Heart right ventricle (tissue), 16 donors: ENCODE measurements around the gene AKR1D1. TPM values are rescaled to one million over a fixed set of nuclear protein-coding genes. Genes with fewer than 3 reads are reported as not detected.

Experiments
- ATAC-seq, 8 donors: fragments of 200-7000 bp; cut with Tn5 transposase; one replicate each; pipeline ENCODE4 v1.9.1; 2020; ENCODE audit warnings: mild to moderate bottlenecking in 8 of 8, moderate library complexity in 8 of 8, moderate number of reproducible peaks in 1 of 8
- DNase-seq, 2 donors: peaks; one replicate each; pipeline ENCODE4 v3.0.0-alpha.2; 2020
- H3K27ac ChIP-seq, 10 donors: fragments of 200-600 bp; sonication (generic) in 2 of 10; one replicate each; pipeline versions ENCODE4 v1.5.0 to v1.8.0; 2020 to 2022; ENCODE audit warnings: mild to moderate bottlenecking in 3 of 10
- H3K27me3 ChIP-seq, 7 donors: fragments of 200-600 bp; one replicate each; pipeline ENCODE4 v1.8.0; 2021 to 2022; ENCODE audit warnings: mild to moderate bottlenecking in 2 of 7
- H3K36me3 ChIP-seq, 9 donors: fragments of 200-600 bp; sonication (generic) in 1 of 9; one replicate each; pipeline versions ENCODE4 v1.5.0 to v1.8.0; 2020 to 2022; ENCODE audit warnings: mild to moderate bottlenecking in 2 of 9
- H3K4me1 ChIP-seq, 9 donors: fragments of 200-600 bp; sonication (generic) in 1 of 9; one replicate each; pipeline versions ENCODE4 v1.5.0 to v1.8.0; 2020 to 2022; ENCODE audit warnings: mild to moderate bottlenecking in 4 of 9
- H3K4me3 ChIP-seq, 10 donors: fragments of 200-600 bp; sonication (generic) in 2 of 10; one replicate each; pipeline versions ENCODE4 v1.5.0 to v1.8.0; 2020 to 2022; ENCODE audit warnings: mild to moderate bottlenecking in 7 of 10, moderate library complexity in 2 of 10
- H3K9me3 ChIP-seq, 11 donors: fragments of 200-600 bp in 10 of 11; sonication (generic) in 2 of 11; one replicate each; pipeline versions ENCODE4 v1.5.0 to v1.8.0; 2013 to 2022; ENCODE audit warnings: mild to moderate bottlenecking in 2 of 11, control low read depth in 1 of 11, moderate library complexity in 1 of 11
- WGBS, 2 donors: extraction: QIAGEN DNeasy Blood & Tissue Kit; methylation state at CpG; one replicate each; pipeline ENCODE4 v1.1.7; 2013; ENCODE audit warnings: inconsistent platforms in 1 of 2; 5-methylcytosine and 5-hydroxymethylcytosine counted together
- intact Hi-C, 10 donors: fragments of 100-400 bp; cut with DNase I; formaldehyde crosslinking; loops; one replicate each; pipeline versions ENCODE4 v1.11.1 to v1.14.2; 2022
- polyA plus RNA-seq, 2 donors: library from polyadenylated mRNA; stranded (reverse); fragments of 200-250 nt; gene quantifications; one replicate each; pipeline ENCODE4 v1.2.3, GENCODE V29; 2013
- total RNA-seq, 10 donors: library from RNA; stranded (reverse); fragmentation: NEBNext Ultra II Directional in 3 of 10; extraction: Animal tissue kit (Norgen Biotek cat#: 25700) in 3 of 10; gene quantifications; one replicate each; pipeline versions ENCODE4 v1.2.1 to v1.2.4, GENCODE V29; 2021 to 2023
- TF ChIP-seq, protein P1 (sequence below), 9 donors: fragments of 200-600 bp; sonication (generic) in 2 of 9; IDR thresholded peaks; one replicate each; pipeline versions ENCODE4 v1.5.0 to v1.8.0; 2021 to 2022; ENCODE audit warnings: antibody characterized with exemption in 9 of 9, mild to moderate bottlenecking in 5 of 9, moderate library complexity in 1 of 9
- donor health status: Arrhythmogenic right ventricular cardiomyopathy.
- donor health status: ischemic (EF 13 %, LVEDD 7.1; RV severe dilation, severe dysfunction).
- donor health status: healthy with polysubstance abuse.
- donor health status: DM: no; HTN: yes; CAD: no.
- donor health status: DM: no; HTN: no; CAD: no.
- donor health status: ischemic (EF 25% LVEDD 6.9; RV normal size, moderate dysfunction).
- donor health status: ischemic (EF 25% LVEDD 5.7; RV mildly dilated, moderate dysfunction).
- donor health status: healthy.
- donor health status: DM: yes; HTN: yes; CAD: no.
- donor health status: Ischemic cardiomyopathy.
- donor health status: ischemic (EF 35%, LVEDD 5.7; RV mildly dilated, moderate dysfunction).
- donor health status: nonischemic (EF 11% LVEDD 7.7; RV severe dilation, severe dysfunction).
- donor health status: DM: yes; HTN: yes; CAD: no.
- donor health status: PGD.
- donor health status: ischemic (EF 29% LVEDD 5.4; RV normal size, mild dysfunction).
- donor health status: nonischemic (EF 23%, LVEDD 6.1; RV moderate dilation, normal function).

AKR1D1 gene
- total and polyA plus RNA-seq, 12 donors: not detected

- TF ChIP-seq, protein P1, sequence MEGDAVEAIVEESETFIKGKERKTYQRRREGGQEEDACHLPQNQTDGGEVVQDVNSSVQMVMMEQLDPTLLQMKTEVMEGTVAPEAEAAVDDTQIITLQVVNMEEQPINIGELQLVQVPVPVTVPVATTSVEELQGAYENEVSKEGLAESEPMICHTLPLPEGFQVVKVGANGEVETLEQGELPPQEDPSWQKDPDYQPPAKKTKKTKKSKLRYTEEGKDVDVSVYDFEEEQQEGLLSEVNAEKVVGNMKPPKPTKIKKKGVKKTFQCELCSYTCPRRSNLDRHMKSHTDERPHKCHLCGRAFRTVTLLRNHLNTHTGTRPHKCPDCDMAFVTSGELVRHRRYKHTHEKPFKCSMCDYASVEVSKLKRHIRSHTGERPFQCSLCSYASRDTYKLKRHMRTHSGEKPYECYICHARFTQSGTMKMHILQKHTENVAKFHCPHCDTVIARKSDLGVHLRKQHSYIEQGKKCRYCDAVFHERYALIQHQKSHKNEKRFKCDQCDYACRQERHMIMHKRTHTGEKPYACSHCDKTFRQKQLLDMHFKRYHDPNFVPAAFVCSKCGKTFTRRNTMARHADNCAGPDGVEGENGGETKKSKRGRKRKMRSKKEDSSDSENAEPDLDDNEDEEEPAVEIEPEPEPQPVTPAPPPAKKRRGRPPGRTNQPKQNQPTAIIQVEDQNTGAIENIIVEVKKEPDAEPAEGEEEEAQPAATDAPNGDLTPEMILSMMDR (IDR thresholded peaks at IDR 0.05): no peak
- Histone ChIP-seq H3K9me3 (no peaks in the 10 kb centered on the region), H3K27me3 (peaks cover 0 to 10% (median 0%) of the 10 kb centered on the region in 7 donors), H3K4me3 (no peak overlapping the region), H3K36me3 (no peaks in the 10 kb centered on the region), H3K27ac (no peak overlapping the region), H3K4me1 (no peaks in the 10 kb centered on the region)
- no peak for DNase-seq
- intact Hi-C loops: no loop called here
- ATAC-seq: no peak
- 94 to 95% methylated on average over 3 of the region's 3 CpGs for whole genome bisulfite sequencing, 2 donors
Observed at GRCh38 chr7:138115047-138115446, 38.8 kb downstream of the AKR1D1 start.

- H3K9me3 ChIP-seq: no peaks in the 10 kb centered on the region
- H3K4me3 ChIP-seq: no peak overlapping the region
- 40 to 50% methylated on average over 1 of the region's 1 CpG for WGBS, 2 donors
- no peaks in the 10 kb centered on the region for H3K36me3 ChIP-seq
- H3K27ac ChIP-seq: no peak overlapping the region
- H3K27me3 ChIP-seq: peaks cover 0 to 6% (median 0%) of the 10 kb centered on the region in 7 donors
- ATAC-seq (no peak), DNase-seq (no peak)
- no peaks in the 10 kb centered on the region for H3K4me1 ChIP-seq
- intact Hi-C loops: no loop called here
- TF ChIP-seq, protein P1 (IDR thresholded peaks at IDR 0.05): no peak
Observed at GRCh38 chr7:138116141-138116540, 39.9 kb downstream of the AKR1D1 start.

DNA sequence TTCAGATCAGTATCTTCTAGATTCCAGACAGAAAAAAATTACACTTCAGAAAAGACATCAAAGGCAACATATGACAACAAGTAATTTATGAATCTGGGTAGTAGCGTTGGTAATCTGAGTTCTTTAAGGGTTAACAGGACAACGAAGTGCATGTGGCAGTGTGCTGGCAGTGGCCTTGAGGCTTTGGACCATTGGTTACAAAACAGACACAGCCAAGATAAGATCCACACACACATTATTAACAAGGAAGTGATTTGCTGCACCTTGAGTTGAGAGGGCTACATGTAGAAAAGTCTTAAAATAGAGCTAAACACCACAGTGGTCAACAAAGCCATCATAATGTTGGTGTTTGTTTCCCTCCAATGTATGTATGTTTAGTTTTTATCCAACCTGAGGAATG is 40.6 kb downstream of the AKR1D1 start:
- no peaks in the 10 kb centered on the region for H3K36me3 ChIP-seq
- no peak overlapping the region for H3K4me3 ChIP-seq
- H3K27me3 ChIP-seq: peaks cover 0 to 6% (median 0%) of the 10 kb centered on the region in 7 donors
- no peaks in the 10 kb centered on the region for H3K9me3 ChIP-seq
- no peak overlapping the region for H3K27ac ChIP-seq
- no peaks in the 10 kb centered on the region for H3K4me1 ChIP-seq
- intact Hi-C loops: no loop called here
- no peak for ATAC-seq
- TF ChIP-seq, protein P1 (IDR thresholded peaks at IDR 0.05): no peak
- 58 to 59% methylated on average over 2 of the region's 2 CpGs for WGBS, 2 donors
- DNase-seq: no peak

GRCh38 chr7:138120140-138120827 is 44.0 kb downstream of the AKR1D1 start:
- TF ChIP-seq, protein P1 (IDR thresholded peaks at IDR 0.05): no peak
- Histone ChIP-seq H3K36me3 (no peaks in the 10 kb centered on the region), H3K9me3 (no peaks in the 10 kb centered on the region), H3K4me1 (peaks cover 0 to 6% (median 0%) of the 10 kb centered on the region in 9 donors), H3K27me3 (no peaks in the 10 kb centered on the region), H3K4me3 (no peak overlapping the region), H3K27ac (no peak overlapping the region)
- DNase-seq (no peak), ATAC-seq (no peak)
- intact Hi-C loops: no loop called here
- WGBS, 2 donors: 84 to 88% methylated on average over 10 of the region's 10 CpGs
